HepG2 (cell line): ENCODE results near the gene FAM111B. TPM values are rescaled to one million over a fixed set of nuclear protein-coding genes. Genes with fewer than 3 reads are reported as not detected.

Experiments used
- AGO2 ChIP-seq: fragments of 200-400 bp; formaldehyde crosslinking; optimal IDR thresholded peaks from 2 replicates; pipeline ENCODE3; 2017; ENCODE audit warnings: mild to moderate bottlenecking, low read depth, low read length, moderate library complexity
- CBFB ChIP-seq: sonication (generic); formaldehyde crosslinking; IDR thresholded peaks from 2 replicates; pipeline ENCODE4 v1.4.0; 2020; ENCODE audit warnings: missing genetic modification reagents
- CCDC6 ChIP-seq: sonication (generic); formaldehyde crosslinking; IDR thresholded peaks from 2 replicates; pipeline ENCODE4 v1.8.1; 2022; ENCODE audit warnings: mild to moderate bottlenecking, missing genetic modification reagents, moderate library complexity
- ESRRA ChIP-seq: sonication (generic); formaldehyde crosslinking; IDR thresholded peaks from 2 replicates; pipeline ENCODE4 v1.5.1; 2020; ENCODE audit warnings: mild to moderate bottlenecking, low read depth, missing genetic modification reagents
- ETV6 ChIP-seq: sonication (generic); formaldehyde crosslinking; conservative IDR thresholded peaks from 2 replicates; pipeline ENCODE4 v1.4.0; 2020; ENCODE audit warnings: missing genetic modification reagents
- HNF4G ChIP-seq, 2 experiments: sonication (generic) in 1 of 2; formaldehyde crosslinking in 1 of 2; IDR thresholded peaks; 2 replicates each; pipeline versions ENCODE4 v1.4.0 to v1.6.1; 2011 to 2020; ENCODE audit warnings: borderline replicate concordance in 2 of 2, low read depth in 2 of 2, mild to moderate bottlenecking in 2 of 2, low read length in 1 of 2, missing genetic modification reagents in 1 of 2, moderate library complexity in 1 of 2
- HOMEZ ChIP-seq: IDR thresholded peaks from 2 replicates; pipeline ENCODE4 v1.6.1; 2016; ENCODE audit warnings: low read depth
- JDP2 ChIP-seq: sonication (generic); formaldehyde crosslinking; IDR thresholded peaks from 2 replicates; pipeline ENCODE4 v1.8.1; 2022; ENCODE audit warnings: missing genetic modification reagents, borderline replicate concordance
- JUNB ChIP-seq: sonication (generic); formaldehyde crosslinking; IDR thresholded peaks from 2 replicates; pipeline ENCODE4 v1.8.0; 2022; ENCODE audit warnings: missing genetic modification reagents, mild to moderate bottlenecking, borderline replicate concordance
- KDM4B ChIP-seq: sonication (generic); formaldehyde crosslinking; IDR thresholded peaks from 2 replicates; pipeline ENCODE4 v1.4.0; 2020; ENCODE audit warnings: missing genetic modification reagents
- KDM5B ChIP-seq: sonication (generic); formaldehyde crosslinking; IDR thresholded peaks from 2 replicates; pipeline ENCODE4 v1.4.0; 2020; ENCODE audit warnings: missing genetic modification reagents, mild to moderate bottlenecking, borderline replicate concordance
- NONO ChIP-seq, 2 experiments: fragments of 450-650 bp in 1 of 2; sonication (generic) in 1 of 2; formaldehyde crosslinking in 1 of 2; IDR thresholded peaks in 1 of 2; conservative IDR thresholded peaks in 1 of 2; 2 replicates each; pipeline versions ENCODE4 v1.6.1 to v1.8.0; 2017 to 2022; ENCODE audit warnings: mild to moderate bottlenecking in 1 of 2, missing genetic modification reagents in 1 of 2, moderate library complexity in 1 of 2
- POGK ChIP-seq: sonication (generic); formaldehyde crosslinking; conservative IDR thresholded peaks from 2 replicates; pipeline ENCODE4 v1.8.0; 2022; ENCODE audit warnings: mild to moderate bottlenecking, moderate library complexity, missing genetic modification reagents
- POLR2AphosphoS2 ChIP-seq: IDR thresholded peaks from 2 replicates; pipeline ENCODE4 v1.6.1; 2011; ENCODE audit warnings: low read depth, low read length, improper control_type of control experiment
- SP5 ChIP-seq: IDR thresholded peaks from 2 replicates; pipeline ENCODE4 v1.6.1; 2016; ENCODE audit warnings: low read depth, borderline replicate concordance
- ZKSCAN5 ChIP-seq: sonication (generic); formaldehyde crosslinking; IDR thresholded peaks from 2 replicates; pipeline ENCODE4 v1.5.1; 2020; ENCODE audit warnings: mild to moderate bottlenecking, missing genetic modification reagents
- ZNF232 ChIP-seq: sonication (generic); formaldehyde crosslinking; IDR thresholded peaks from 2 replicates; pipeline ENCODE4 v1.4.0; 2020; ENCODE audit warnings: missing genetic modification reagents, borderline replicate concordance
- ZNF431 ChIP-seq: sonication (generic); formaldehyde crosslinking; IDR thresholded peaks from 2 replicates; pipeline ENCODE4 v1.9.0; 2022; ENCODE audit warnings: missing genetic modification reagents, low read depth, mild to moderate bottlenecking, borderline replicate concordance
- ZNF550 ChIP-seq: sonication (generic); formaldehyde crosslinking; IDR thresholded peaks from 2 replicates; pipeline ENCODE4 v1.4.0; 2020; ENCODE audit warnings: mild to moderate bottlenecking, missing genetic modification reagents, borderline replicate concordance
- ZNF567 ChIP-seq: sonication (generic); formaldehyde crosslinking; IDR thresholded peaks from 2 replicates; pipeline ENCODE4 v1.8.1; 2023; ENCODE audit warnings: mild to moderate bottlenecking, missing genetic modification reagents, borderline replicate concordance
- ZNF776 ChIP-seq: sonication (generic); formaldehyde crosslinking; IDR thresholded peaks from 2 replicates; pipeline ENCODE4 v1.4.0; 2020; ENCODE audit warnings: mild to moderate bottlenecking, missing genetic modification reagents
- ZNF800 ChIP-seq: sonication (generic); formaldehyde crosslinking; IDR thresholded peaks from 2 replicates; pipeline ENCODE4 v1.4.0; 2020; ENCODE audit warnings: missing genetic modification reagents
- ZNF878 ChIP-seq: sonication (generic); formaldehyde crosslinking; IDR thresholded peaks from 2 replicates; pipeline ENCODE4 v1.8.1; 2023; ENCODE audit warnings: mild to moderate bottlenecking, missing genetic modification reagents, moderate library complexity
- polyA plus RNA-seq, 8 experiments: library from polyadenylated mRNA; depleted of rRNA in 3 of 8; stranded (reverse) in 7 of 8; unstranded in 1 of 8; fragments of >200 nt; fragmentation: Illumina TruSeq in 4 of 8; extraction: Trizol in 4 of 8; gene quantifications; 2 replicates each; pipeline versions ENCODE4 v1.2.1 to v1.2.3, GENCODE V29; 2011 to 2016; ENCODE audit warnings: low read depth in 4 of 8, missing spikeins in 1 of 8, mixed read lengths in 1 of 8; ENCODE audit not compliant: insufficient read depth in 1 of 8
- total RNA-seq, 5 experiments: library from RNA; depleted of rRNA; stranded (reverse); fragments of >200 nt; fragmentation: Illumina TruSeq; extraction: Trizol; gene quantifications; 2 replicates each; pipeline ENCODE4 v1.2.3, GENCODE V29; 2016; ENCODE audit warnings: low read depth in 1 of 5

The FAM111B gene
- total and polyA plus RNA-seq, 2 of the 13 experiments (the other 11 are each of a cell fraction or from before 2014, with no cell fraction given): 1.6 to 28.2 TPM

GRCh38 chr11:59142530-59143507, 35.8 kb downstream of the FAM111B start, which contains the start of gene FAM111A (continued):
- TF ChIP-seq ZNF800 (CRISPR knock-in tag) (peak; percentile 76), ZNF550 (CRISPR knock-in tag) (no peak), ZNF776 (CRISPR knock-in tag) (peak; percentile 64; the same call in 1 of the 2 replicates), ETV6 (CRISPR knock-in tag) (no peak; the same call in 1 of the 2 replicates), ZNF567 (no peak), SP5 (CRISPR knock-in tag) (peak; percentile 28; the same call in 1 of the 2 replicates), ZNF878 (0 out of 2 replicates have a peak, but pooled peaks have one; percentile 50), KDM4B (CRISPR knock-in tag) (no peak), CCDC6 (peak; percentile 38), ZNF431 (no peak), NONO (IDR thresholded peaks at IDR 0.05) (no peak), NONO (CRISPR knock-in tag; conservative IDR thresholded peaks at IDR 0.05) (peak; percentile 82), JDP2 (CRISPR knock-in tag) (no peak), CBFB (CRISPR knock-in tag) (no peak), KDM5B (CRISPR knock-in tag) (peak; percentile 91; the same call in 1 of the 2 replicates), ZKSCAN5 (CRISPR knock-in tag) (no peak), JUNB (no peak), ZNF232 (CRISPR knock-in tag) (peak; percentile 79; the same call in 1 of the 2 replicates), AGO2 (no peak), HOMEZ (CRISPR knock-in tag) (0 out of 2 replicates have a peak, but pooled peaks have one; percentile 18), ESRRA (CRISPR knock-in tag) (peak; percentile 38; the same call in 1 of the 2 replicates), POLR2AphosphoS2 (no peak), HNF4G (IDR thresholded peaks at IDR 0.05; ENCODE audit: borderline replicate concordance, low read depth, low read length) (no peak), HNF4G (CRISPR knock-in tag; IDR thresholded peaks at IDR 0.05; ENCODE audit: borderline replicate concordance, low read depth) (0 out of 2 replicates have a peak, but pooled peaks have one; percentile 19), POGK (CRISPR knock-in tag) (peak; percentile 74)
